GM23338 (cell line): ENCODE data around the gene FCHO2. TPM values are rescaled to one million over a fixed set of nuclear protein-coding genes. Genes with fewer than 3 reads are reported as not detected.
A peak's percentile ranks its signal among the peaks of the same experiment; 100 is the strongest.

Source experiments
- ATAC-seq: fragments of 200-7000 bp; cut with Tn5 transposase; 3 replicates; pipeline ENCODE4 v1.9.1; 2020
- DNase-seq: peaks from one replicate; pipeline ENCODE4 v3.0.0-alpha.2; 2015; ENCODE audit warnings: low spot score
- H2AFZ ChIP-seq: fragments of 200-600 bp; sonication (generic); 2 replicates; pipeline ENCODE4 v1.8.0; 2016; ENCODE audit warnings: antibody characterized with exemption, mild to moderate bottlenecking, moderate library complexity
- H3F3A ChIP-seq: fragments of 200-600 bp; sonication (generic); replicated peaks from 2 replicates; pipeline ENCODE4 v1.8.0; 2017; ENCODE audit warnings: antibody characterized with exemption, mixed run types, low read depth
- H3K27ac ChIP-seq: fragments of 200-600 bp; sonication (generic); 2 replicates; pipeline ENCODE4 v1.6.1; 2016; ENCODE audit warnings: low read depth
- H3K27me3 ChIP-seq: fragments of 200-600 bp; sonication (generic); 2 replicates; pipeline ENCODE4 v1.8.0; 2016; ENCODE audit warnings: mild to moderate bottlenecking, mixed run types, moderate library complexity; ENCODE audit not compliant: insufficient read depth
- H3K36me3 ChIP-seq: fragments of 200-600 bp; sonication (generic); 2 replicates; pipeline ENCODE4 v1.8.0; 2016; ENCODE audit warnings: mild to moderate bottlenecking; ENCODE audit not compliant: insufficient read depth
- H3K4me1 ChIP-seq: fragments of 200-600 bp; sonication (generic); 2 replicates; pipeline ENCODE4 v1.8.0; 2016; ENCODE audit warnings: mild to moderate bottlenecking, moderate library complexity; ENCODE audit not compliant: insufficient read depth
- H3K4me2 ChIP-seq: fragments of 200-600 bp; sonication (generic); 2 replicates; pipeline ENCODE4 v1.7.1; 2017; ENCODE audit warnings: mixed run types
- H3K4me3 ChIP-seq: fragments of 200-600 bp; sonication (generic); 2 replicates; pipeline ENCODE4 v1.6.1; 2016; ENCODE audit warnings: mixed run types
- H3K79me2 ChIP-seq: fragments of 200-600 bp; sonication (generic); replicated peaks from 2 replicates; pipeline ENCODE4 v1.8.0; 2017; ENCODE audit warnings: mild to moderate bottlenecking; ENCODE audit not compliant: insufficient read depth
- H3K9me2 ChIP-seq: fragments of 200-600 bp; sonication (generic); 2 replicates; pipeline ENCODE4 v1.8.0; 2017; ENCODE audit not compliant: insufficient read depth
- H4K20me1 ChIP-seq: fragments of 200-600 bp; sonication (generic); replicated peaks from 2 replicates; pipeline ENCODE4 v1.8.0; 2017; ENCODE audit warnings: mild to moderate bottlenecking; ENCODE audit not compliant: insufficient read depth
- H3K27ac Mint-ChIP-seq: 2 replicates; pipeline ENCODE4 v1.8.0; 2020; ENCODE audit warnings: inconsistent platforms, mild to moderate bottlenecking, moderate library complexity, mixed read lengths
- H3K27me3 Mint-ChIP-seq: 3 replicates; pipeline ENCODE4 v1.8.0; 2022; ENCODE audit warnings: low read depth, mild to moderate bottlenecking, moderate library complexity, mixed read lengths, inconsistent platforms; ENCODE audit not compliant: insufficient read depth, poor library complexity
- H3K36me3 Mint-ChIP-seq: 3 replicates; pipeline ENCODE4 v1.8.0; 2021; ENCODE audit warnings: low read depth, mild to moderate bottlenecking, inconsistent platforms, moderate library complexity, mixed read lengths
- H3K4me1 Mint-ChIP-seq: 3 replicates; pipeline ENCODE4 v1.8.0; 2020; ENCODE audit warnings: mild to moderate bottlenecking, inconsistent platforms, mixed read lengths
- H3K4me3 Mint-ChIP-seq: 3 replicates; pipeline ENCODE4 v1.8.0; 2021; ENCODE audit warnings: moderate library complexity, mild to moderate bottlenecking, inconsistent platforms, mixed read lengths
- H3K9me3 Mint-ChIP-seq: 3 replicates; pipeline ENCODE4 v1.8.0; 2020; ENCODE audit warnings: moderate library complexity, mild to moderate bottlenecking, inconsistent platforms, mixed read lengths
- CREB1 ChIP-seq: fragments of 250-450 bp; sonication (Bioruptor Pico); IDR thresholded peaks from 2 replicates; pipeline ENCODE4 v1.5.0; 2020; ENCODE audit warnings: low read depth, mild to moderate bottlenecking, moderate library complexity
- JUNB ChIP-seq: IDR thresholded peaks from one replicate; pipeline ENCODE4 v1.6.1; 2016; ENCODE audit warnings: antibody characterized with exemption; ENCODE audit not compliant: unreplicated experiment
- NANOG ChIP-seq: IDR thresholded peaks from 2 replicates; pipeline ENCODE4 v1.6.1; 2016; ENCODE audit warnings: antibody characterized with exemption, borderline replicate concordance
- STAT1 ChIP-seq: IDR thresholded peaks from one replicate; pipeline ENCODE4 v1.6.1; 2016; ENCODE audit warnings: antibody characterized with exemption; ENCODE audit not compliant: unreplicated experiment
- ZNF331 ChIP-seq: fragments of 250-450 bp; sonication (Bioruptor Pico); IDR thresholded peaks from 2 replicates; pipeline ENCODE4 v1.5.0; 2020; ENCODE audit warnings: low read depth, mild to moderate bottlenecking, moderate library complexity
- polyA plus RNA-seq: library from polyadenylated mRNA; unstranded; fragments of >200 nt; fragmentation: Nextera tagmentation; extraction: Ambion mirVana; gene quantifications from 2 replicates; pipeline ENCODE4 v1.2.1, GENCODE V29; 2016
- total RNA-seq: library from RNA; depleted of rRNA; stranded (reverse); fragments of >200 nt; shearing (Covaris generic); gene quantifications from 2 replicates; pipeline ENCODE4 v1.2.3, GENCODE V29; 2014
- TF ChIP-seq, protein P1 (sequence below): fragments of 250-450 bp; sonication (Bioruptor Pico); IDR thresholded peaks from 2 replicates; pipeline ENCODE4 v1.5.0; 2020; ENCODE audit warnings: mild to moderate bottlenecking, moderate library complexity

FCHO2 gene
- total and polyA plus RNA-seq, 2 experiments from 2014 or later = 8.4 to 10.1 TPM

DNA sequence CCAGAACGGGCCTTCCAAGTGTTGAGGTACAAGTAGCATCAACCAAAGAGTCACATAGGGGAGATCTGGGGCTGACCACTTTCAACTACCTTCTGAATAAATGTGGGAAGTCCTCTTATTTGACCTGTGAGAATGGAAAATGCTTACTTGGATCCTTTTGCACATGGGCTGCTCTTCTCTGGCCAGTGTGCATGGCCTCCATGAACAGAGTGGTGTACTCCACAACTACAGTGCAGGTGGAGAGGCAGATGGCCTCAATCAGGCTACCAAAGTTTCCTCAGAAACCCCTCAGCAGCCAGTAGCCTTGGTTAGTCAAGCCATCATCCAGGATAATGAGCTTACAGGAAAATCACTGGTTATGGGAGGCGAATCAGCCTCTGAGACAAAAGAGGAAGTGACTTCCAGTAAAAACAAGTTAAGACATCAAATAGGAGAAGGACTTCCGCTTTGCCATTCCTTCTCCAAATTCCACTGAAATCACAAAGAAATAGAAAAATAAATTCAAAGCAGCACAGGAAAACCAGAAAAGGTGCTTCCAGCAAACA lies 18.3 kb upstream of the FCHO2 start:
- Histone ChIP-seq H3K4me3 (no peak overlapping the region), H3K4me1 (no peaks in the 10 kb centered on the region), H3K4me2 (no peak overlapping the region), H4K20me1 (no peaks in the 10 kb centered on the region), H3K27ac (no peak overlapping the region), H3K9me2 (no peaks in the 10 kb centered on the region), H3K79me2 (no peaks in the 10 kb centered on the region), H3F3A (no peaks in the 10 kb centered on the region), H3K27me3 (no peaks in the 10 kb centered on the region), H3K36me3 (no peaks in the 10 kb centered on the region), H2AFZ (peak overlapping the region; percentile 86; the same call in 1 of the 2 replicates)
- DNase-seq (no peak), ATAC-seq (no peak)
- Mint-ChIP-seq H3K27me3 (peaks cover 4% of the 10 kb centered on the region), H3K4me3 (no peak overlapping the region), H3K27ac (no peak overlapping the region), H3K9me3 (peaks cover 21% of the 10 kb centered on the region), H3K36me3 (peaks cover 18% of the 10 kb centered on the region; the same call in 2 of the 3 replicates), H3K4me1 (no peaks in the 10 kb centered on the region)
- TF ChIP-seq JUNB = no peak
- TF ChIP-seq, protein P1, sequence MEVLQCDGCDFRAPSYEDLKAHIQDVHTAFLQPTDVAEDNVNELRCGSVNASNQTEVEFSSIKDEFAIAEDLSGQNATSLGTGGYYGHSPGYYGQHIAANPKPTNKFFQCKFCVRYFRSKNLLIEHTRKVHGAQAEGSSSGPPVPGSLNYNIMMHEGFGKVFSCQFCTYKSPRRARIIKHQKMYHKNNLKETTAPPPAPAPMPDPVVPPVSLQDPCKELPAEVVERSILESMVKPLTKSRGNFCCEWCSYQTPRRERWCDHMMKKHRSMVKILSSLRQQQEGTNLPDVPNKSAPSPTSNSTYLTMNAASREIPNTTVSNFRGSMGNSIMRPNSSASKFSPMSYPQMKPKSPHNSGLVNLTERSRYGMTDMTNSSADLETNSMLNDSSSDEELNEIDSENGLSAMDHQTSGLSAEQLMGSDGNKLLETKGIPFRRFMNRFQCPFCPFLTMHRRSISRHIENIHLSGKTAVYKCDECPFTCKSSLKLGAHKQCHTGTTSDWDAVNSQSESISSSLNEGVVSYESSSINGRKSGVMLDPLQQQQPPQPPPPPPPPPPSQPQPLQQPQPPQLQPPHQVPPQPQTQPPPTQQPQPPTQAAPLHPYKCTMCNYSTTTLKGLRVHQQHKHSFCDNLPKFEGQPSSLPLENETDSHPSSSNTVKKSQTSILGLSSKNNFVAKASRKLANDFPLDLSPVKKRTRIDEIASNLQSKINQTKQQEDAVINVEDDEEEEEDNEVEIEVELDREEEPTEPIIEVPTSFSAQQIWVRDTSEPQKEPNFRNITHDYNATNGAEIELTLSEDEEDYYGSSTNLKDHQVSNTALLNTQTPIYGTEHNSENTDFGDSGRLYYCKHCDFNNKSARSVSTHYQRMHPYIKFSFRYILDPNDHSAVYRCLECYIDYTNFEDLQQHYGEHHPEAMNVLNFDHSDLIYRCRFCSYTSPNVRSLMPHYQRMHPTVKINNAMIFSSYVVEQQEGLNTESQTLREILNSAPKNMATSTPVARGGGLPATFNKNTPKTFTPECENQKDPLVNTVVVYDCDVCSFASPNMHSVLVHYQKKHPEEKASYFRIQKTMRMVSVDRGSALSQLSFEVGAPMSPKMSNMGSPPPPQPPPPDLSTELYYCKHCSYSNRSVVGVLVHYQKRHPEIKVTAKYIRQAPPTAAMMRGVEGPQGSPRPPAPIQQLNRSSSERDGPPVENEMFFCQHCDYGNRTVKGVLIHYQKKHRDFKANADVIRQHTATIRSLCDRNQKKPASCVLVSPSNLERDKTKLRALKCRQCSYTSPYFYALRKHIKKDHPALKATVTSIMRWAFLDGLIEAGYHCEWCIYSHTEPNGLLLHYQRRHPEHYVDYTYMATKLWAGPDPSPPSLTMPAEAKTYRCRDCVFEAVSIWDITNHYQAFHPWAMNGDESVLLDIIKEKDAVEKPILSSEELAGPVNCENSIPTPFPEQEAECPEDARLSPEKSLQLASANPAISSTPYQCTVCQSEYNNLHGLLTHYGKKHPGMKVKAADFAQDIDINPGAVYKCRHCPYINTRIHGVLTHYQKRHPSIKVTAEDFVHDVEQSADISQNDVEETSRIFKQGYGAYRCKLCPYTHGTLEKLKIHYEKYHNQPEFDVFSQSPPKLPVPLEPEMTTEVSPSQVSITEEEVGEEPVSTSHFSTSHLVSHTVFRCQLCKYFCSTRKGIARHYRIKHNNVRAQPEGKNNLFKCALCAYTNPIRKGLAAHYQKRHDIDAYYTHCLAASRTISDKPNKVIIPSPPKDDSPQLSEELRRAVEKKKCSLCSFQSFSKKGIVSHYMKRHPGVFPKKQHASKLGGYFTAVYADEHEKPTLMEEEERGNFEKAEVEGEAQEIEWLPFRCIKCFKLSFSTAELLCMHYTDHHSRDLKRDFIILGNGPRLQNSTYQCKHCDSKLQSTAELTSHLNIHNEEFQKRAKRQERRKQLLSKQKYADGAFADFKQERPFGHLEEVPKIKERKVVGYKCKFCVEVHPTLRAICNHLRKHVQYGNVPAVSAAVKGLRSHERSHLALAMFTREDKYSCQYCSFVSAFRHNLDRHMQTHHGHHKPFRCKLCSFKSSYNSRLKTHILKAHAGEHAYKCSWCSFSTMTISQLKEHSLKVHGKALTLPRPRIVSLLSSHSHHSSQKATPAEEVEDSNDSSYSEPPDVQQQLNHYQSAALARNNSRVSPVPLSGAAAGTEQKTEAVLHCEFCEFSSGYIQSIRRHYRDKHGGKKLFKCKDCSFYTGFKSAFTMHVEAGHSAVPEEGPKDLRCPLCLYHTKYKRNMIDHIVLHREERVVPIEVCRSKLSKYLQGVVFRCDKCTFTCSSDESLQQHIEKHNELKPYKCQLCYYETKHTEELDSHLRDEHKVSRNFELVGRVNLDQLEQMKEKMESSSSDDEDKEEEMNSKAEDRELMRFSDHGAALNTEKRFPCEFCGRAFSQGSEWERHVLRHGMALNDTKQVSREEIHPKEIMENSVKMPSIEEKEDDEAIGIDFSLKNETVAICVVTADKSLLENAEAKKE (CRISPR knock-in tag) = no peak
- no peak for TF ChIP-seq ZNF331 (CRISPR knock-in tag)
- no peak for TF ChIP-seq STAT1
- no peak for TF ChIP-seq NANOG
- no peak for TF ChIP-seq CREB1

DNA sequence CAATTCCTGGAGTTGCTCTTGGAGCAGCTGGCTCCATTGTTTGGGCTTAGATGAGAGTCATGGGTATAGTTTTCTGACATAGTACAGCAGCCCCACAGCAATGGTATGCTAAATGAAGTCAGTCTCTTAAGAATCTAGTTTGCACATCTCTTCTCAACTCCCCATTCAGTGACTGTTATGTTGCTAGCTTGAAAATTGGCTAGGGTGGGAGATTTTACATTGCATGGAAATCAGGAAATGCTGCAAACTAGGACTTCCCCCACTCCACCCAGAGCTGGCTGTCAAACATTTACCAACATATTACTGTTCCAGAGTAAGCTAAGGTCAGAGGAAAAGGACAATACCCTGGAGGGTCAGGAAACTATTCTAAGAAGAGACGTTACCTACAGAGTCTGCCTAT lies 17.6 kb upstream of the FCHO2 start:
- H3K36me3 ChIP-seq = no peaks in the 10 kb centered on the region
- no peak overlapping the region for H3K4me3 Mint-ChIP-seq
- H3K79me2 ChIP-seq = no peaks in the 10 kb centered on the region
- H3K9me3 Mint-ChIP-seq = peaks cover 21% of the 10 kb centered on the region
- no peak for ATAC-seq
- no peaks in the 10 kb centered on the region for H3K4me1 ChIP-seq
- H3K36me3 Mint-ChIP-seq = peaks cover 18% of the 10 kb centered on the region; the same call in 2 of the 3 replicates
- DNase-seq = no peak
- peaks cover 4% of the 10 kb centered on the region for H3K27me3 Mint-ChIP-seq
- H3K27ac ChIP-seq = no peak overlapping the region
- H3K4me2 ChIP-seq = no peak overlapping the region
- H3K27ac Mint-ChIP-seq = no peak overlapping the region
- H3F3A ChIP-seq = no peaks in the 10 kb centered on the region
- H3K4me1 Mint-ChIP-seq = no peaks in the 10 kb centered on the region
- no peaks in the 10 kb centered on the region for H4K20me1 ChIP-seq
- no peaks in the 10 kb centered on the region for H3K9me2 ChIP-seq
- H3K4me3 ChIP-seq = no peak overlapping the region
- no peaks in the 10 kb centered on the region for H3K27me3 ChIP-seq
- peak overlapping the region; percentile 86; the same call in 1 of the 2 replicates for H2AFZ ChIP-seq
- TF ChIP-seq NANOG = no peak
- TF ChIP-seq, protein P1 (CRISPR knock-in tag) = no peak
